Fibroblast of villous mesenchyme (primary cell): ENCODE measurements around the gene MSANTD1. TPM values are rescaled to one million over a fixed set of nuclear protein-coding genes. Genes with fewer than 3 reads are reported as not detected.
A peak's percentile ranks its signal among the peaks of the same experiment; 100 is the strongest.

ENCODE experiments used
- DNase-seq: peaks from one replicate; pipeline ENCODE4 v3.0.0-alpha.2; 2010; ENCODE audit warnings: low read depth
- H3K4me3 ChIP-seq: 2 replicates; pipeline ENCODE4 v1.5.1; 2011; ENCODE audit warnings: low read depth, mild to moderate bottlenecking, low read length
- CTCF ChIP-seq: IDR thresholded peaks from 2 replicates; pipeline ENCODE4 v1.5.1; 2012; ENCODE audit warnings: low read depth, mild to moderate bottlenecking, low read length; ENCODE audit not compliant: insufficient read depth
- total RNA-seq: library from RNA; depleted of rRNA; stranded (reverse); fragments of >200 nt; gene quantifications from 2 replicates; pipeline ENCODE4 v1.2.3, GENCODE V29; 2012

The MSANTD1 gene
- total RNA-seq, 1 donor = 0.86 TPM

GRCh38 chr4:3221996-3222395 lies 27.0 kb upstream of the MSANTD1 start:
- TF ChIP-seq CTCF = no peak
- H3K4me3 ChIP-seq = no peak overlapping the region
- DNase-seq = no peak

DNA sequence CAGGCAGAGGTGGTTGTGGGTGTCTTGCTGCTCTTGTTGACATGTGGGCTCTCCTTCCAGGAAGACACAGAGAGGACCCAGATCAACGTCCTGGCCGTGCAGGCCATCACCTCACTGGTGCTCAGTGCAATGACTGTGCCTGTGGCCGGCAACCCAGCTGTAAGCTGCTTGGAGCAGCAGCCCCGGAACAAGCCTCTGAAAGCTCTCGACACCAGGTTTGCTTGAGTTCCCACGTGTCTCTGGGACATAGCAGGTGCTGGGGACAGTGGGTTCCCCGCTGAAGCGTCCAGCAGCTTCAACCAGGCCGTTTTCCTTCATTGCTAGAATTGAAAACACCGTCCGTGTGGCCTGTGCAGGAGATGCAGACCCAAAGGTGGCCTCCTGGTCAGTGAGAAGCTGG lies 25.6 kb upstream of the MSANTD1 start:
- H3K4me3 ChIP-seq = no peak overlapping the region
- DNase-seq = no peak
- no peak for TF ChIP-seq CTCF

DNA sequence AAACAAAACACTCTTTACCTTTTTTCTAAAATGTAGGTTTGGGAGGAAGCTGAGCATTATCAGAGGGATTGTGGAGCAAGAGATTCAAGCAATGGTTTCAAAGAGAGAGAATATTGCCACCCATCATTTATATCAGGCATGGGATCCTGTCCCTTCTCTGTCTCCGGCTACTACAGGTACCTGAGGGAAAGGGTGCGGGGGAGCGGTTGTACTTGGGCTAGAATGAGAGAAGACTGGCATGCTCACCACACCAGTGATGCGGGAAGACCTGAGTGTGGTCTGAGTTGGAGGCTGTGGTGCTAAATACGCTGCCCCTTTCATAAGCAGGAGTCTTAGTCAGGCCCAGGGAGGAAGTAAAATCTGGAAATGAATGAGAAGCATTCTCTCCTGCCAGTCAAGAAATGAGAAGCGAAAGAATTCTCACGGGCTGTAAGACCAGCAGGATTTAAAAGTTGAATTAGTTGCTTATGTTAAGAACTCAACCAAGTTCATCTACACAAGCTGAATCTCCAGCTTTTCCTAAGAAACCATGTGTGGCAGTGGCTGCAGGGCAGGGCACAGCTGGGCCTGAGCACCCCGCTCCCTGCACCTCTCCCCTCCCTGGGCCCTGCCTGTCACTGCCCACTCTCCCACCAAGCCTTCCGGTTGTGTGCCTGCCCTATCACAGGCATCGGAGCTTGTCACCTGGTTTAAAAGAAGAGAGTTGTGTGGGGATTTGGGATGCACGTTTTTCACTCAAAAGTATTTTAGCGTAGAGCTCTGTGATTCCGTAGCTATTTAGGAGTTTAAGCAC lies 24.8 kb upstream of the MSANTD1 start:
- no peak overlapping the region for H3K4me3 ChIP-seq
- no peak for TF ChIP-seq CTCF
- DNase-seq = no peak

GRCh38 chr4:3225071-3225850 lies 23.7 kb upstream of the MSANTD1 start:
- no peak for TF ChIP-seq CTCF
- DNase-seq = no peak
- H3K4me3 ChIP-seq = no peak overlapping the region

DNA sequence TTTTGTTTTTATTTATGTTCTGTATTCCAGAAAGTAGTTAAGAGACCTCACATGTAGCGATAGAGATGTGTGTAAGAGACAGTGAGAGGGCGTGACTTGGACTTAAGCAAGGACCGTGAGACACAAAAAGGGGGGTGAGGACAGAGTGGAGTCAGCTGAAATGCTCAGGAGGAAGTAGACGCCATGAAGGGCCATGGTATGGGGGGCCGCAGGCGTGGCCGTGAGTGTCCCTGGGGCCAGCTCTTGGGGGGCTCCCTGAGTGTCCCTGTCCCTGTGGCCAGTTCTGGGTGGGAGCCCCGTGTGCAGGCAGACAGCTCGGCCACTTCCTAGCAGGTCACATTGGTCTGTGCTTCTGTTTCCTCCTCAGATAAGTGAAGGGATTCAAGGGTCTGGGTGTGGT lies 23.0 kb upstream of the MSANTD1 start:
- no peak for TF ChIP-seq CTCF
- DNase-seq = peak; percentile 42
- no peak overlapping the region for H3K4me3 ChIP-seq

GRCh38 chr4:3226467-3226866 lies 22.5 kb upstream of the MSANTD1 start:
- no peak for DNase-seq
- no peak for TF ChIP-seq CTCF
- no peak overlapping the region for H3K4me3 ChIP-seq
